NCI-H460 (cell line): ENCODE measurements around the gene PTK6. TPM values are rescaled to one million over a fixed set of nuclear protein-coding genes. Genes with fewer than 3 reads are reported as not detected.
"Not testable (repeated sequence)": the region's sequence is repeated elsewhere in the genome, so short reads cannot be mapped to it uniquely, and the experiment has no call there.

Experiments
- DNase-seq: peaks from one replicate; pipeline ENCODE4 v3.0.0-alpha.2; 2016; ENCODE audit warnings: low read depth; ENCODE audit errors: extremely low read depth
- total RNA-seq: library from RNA; depleted of rRNA; stranded (reverse); fragments of >200 nt; shearing (Covaris generic); gene quantifications from 2 replicates; pipeline ENCODE4 v1.2.3, GENCODE V29; 2014; rRNA removed

Gene PTK6
- total RNA-seq, 1 experiment from 2014 or later = 2.2 TPM

DNA sequence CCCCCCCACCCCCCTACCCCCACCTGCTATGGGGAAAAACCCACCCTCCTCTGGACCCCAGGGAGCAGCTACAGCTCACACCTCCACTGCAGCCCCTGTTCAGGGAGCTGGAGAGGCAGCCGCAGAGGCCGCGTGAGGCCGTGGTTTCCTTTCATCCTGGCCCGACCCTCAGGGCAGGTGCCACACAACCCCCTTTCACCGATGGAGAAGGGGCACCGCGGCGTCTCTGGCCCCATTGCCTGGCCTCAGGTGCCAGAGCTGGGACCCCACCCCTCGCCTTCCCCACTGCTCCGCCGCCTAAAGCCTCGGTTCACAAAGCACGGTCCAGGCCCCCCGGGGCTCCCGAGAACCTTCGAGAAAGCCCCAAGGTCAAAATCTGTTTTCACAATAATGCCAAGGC lies 52.9 kb downstream of the PTK6 start:
- no peak for DNase-seq

DNA sequence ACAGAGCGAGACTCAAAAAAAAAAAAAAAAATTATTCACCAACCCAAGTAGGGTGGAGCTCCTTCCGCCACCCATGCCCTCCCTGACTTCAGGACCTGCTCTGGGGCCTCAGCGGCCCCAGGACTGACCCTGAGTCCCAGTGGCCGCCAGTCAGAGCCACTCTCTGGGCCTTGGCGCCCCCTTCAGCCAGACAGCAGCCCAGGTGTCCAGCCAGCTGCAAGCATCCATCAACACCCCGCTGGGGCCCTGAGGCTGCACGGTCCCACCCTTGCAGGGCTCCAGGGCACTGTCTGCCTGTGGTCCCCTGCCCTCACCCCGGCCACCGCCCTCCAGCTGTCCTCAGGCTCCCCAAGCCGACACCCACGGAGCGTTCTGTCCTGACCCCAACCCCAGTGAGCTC lies 53.3 kb downstream of the PTK6 start:
- no peak for DNase-seq

DNA sequence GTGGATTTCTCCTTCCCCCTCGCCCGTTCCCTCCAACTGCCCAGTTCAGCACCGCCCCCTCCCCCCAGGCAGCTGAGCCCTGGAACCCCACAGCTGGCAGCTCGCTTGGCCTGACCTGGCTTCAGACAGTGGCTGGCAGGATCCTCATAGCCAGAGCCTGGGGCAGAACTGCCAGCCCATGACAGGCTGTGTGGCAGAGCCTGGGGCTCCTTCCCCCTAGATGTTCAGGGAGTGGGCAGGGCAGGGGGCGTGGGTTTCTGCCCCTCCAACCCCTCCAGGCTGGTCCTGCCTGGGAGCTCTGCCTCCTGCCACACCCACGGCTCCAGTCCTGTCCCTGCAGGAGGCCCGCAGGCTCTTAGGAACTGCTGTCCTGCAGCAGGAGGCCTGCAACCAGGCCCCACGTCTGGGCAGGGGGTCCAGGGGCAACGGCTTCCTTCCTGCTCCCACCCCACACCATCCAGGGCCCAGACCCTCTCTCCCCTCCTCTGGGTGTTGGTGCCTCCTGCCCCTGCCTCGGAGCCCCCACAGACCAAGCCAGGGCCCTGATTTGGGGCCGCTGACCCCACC lies 55.1 kb downstream of the PTK6 start:
- no peak for DNase-seq

DNA sequence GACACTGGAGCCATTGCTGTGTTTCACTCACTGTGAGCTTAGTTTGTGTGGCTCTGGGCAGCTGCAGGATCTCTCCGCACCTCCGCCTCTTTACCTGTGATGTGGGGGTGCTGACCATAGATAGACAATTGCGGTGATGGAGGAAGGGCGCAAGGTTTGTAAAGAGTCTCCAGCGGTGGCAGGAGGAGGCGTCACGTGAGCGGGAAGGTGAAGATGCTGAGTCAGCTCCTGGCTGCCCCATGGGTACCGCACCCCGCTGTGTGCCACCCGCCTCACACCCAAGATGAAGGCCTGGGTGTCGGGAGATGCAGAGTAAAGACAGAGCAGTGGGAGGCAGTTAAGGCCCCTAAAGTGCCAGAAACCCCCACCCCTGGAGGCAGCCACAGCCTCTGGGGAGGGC lies 55.7 kb downstream of the PTK6 start:
- DNase-seq = no peak

DNA sequence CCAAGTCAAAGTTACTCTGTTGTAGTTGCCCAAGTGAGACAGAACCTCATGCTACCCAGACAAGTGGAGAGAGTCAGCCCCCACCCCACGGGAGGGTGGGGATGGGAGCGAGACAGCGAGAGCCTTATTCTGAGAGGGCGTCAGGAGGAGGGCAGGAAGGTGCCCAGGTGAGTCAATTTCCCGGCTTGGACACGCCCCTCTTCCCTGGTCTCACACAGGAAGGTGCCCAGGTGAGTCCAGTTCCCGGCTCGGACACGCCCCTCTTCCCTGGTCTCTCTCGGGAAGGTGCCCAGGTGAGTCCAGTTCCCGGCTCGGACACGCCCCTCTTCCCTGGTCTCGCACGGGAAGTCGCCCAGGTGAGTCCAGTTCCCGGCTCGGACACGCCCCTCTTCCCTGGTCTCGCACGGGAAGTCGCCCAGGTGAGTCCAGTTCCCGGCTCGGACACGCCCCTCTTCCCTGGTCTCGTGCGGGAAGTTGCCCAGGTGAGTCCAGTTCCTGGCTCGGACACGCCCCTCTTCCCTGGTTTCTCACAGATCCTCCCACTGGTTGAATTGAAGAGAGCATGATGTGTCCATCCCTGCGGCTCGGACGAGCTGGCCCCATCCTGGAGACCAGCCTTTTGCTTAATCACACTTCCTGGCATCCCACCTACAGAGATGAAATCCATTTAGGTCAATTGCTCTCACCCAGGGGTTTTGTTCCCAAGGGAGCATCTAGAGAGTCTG lies 57.3 kb downstream of the PTK6 start:
- DNase-seq = not testable (repeated sequence)

DNA sequence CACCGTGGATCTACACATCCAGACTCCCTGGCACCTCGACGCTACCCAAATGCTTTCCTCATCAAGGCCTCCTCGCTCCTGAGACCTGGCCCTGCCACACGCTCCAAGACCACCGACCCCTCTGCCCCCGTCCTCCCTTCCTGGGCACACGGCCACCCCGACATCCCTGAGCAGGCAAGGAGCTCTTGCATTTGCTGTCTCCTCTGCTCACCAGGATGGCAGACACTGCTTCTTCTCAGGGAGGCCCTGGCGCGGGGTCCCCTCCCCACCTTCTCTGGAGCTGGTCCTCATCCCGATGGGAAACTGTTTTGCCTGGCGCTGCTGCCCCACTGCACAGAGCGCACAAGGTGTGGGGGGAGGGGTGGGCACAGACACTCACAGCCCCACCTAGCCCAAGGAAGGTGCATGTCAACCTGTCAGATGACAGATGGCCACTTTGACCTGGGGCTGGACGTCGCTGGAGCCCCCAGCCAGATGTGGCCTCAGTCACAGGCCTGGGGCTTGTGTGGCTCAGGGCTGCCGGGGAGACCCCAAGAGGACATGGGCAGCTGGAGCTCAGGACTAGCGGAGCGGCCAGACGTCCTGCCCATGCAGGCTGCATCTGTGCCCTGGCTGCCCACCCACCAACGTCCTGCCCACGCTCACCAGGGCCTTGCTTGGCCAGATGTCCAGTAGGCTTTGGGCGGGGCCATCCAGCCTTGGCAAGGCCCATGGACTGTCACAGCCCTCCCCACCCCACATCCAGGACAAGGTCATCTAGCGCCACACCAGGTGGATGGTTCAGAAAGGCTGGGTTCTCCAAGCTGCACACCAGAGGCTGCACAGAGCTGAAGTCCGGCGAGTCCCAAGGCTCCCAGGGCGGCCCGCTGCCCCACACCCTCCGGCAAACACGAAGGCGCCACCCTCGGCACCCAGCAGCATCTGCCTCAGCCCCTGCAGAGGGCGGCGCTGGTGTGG lies 58.6 kb downstream of the PTK6 start:
- DNase-seq = no peak

Other genes starting within 250 kb of the PTK6 start
- gene COL20A1, start 244.2 kb downstream of the PTK6 start, total RNA-seq = 0.06 and 0.10 TPM in 2 replicates
- 0.84 TPM in 1 of 2 replicates, not detected in the other for gene CHRNA4, start 176.0 kb downstream of the PTK6 start, total RNA-seq
- 0.17 TPM in 1 of 2 replicates, not detected in the other for gene KCNQ2, start 64.7 kb downstream of the PTK6 start, total RNA-seq
- 224 and 275 TPM in 2 replicates for gene EEF1A2, start 38.3 kb downstream of the PTK6 start, total RNA-seq
- gene PPDPF, start 16.6 kb downstream of the PTK6 start, total RNA-seq = 44.7 and 63.2 TPM in 2 replicates
- not detected in 2 replicates for gene SRMS, start 10.4 kb upstream of the PTK6 start, total RNA-seq
- gene FNDC11, start 16.8 kb upstream of the PTK6 start, total RNA-seq = 0.05 TPM in 1 of 2 replicates, not detected in the other
- 10.1 and 12.1 TPM in 2 replicates for gene HELZ2, start 36.9 kb upstream of the PTK6 start, total RNA-seq
- gene GMEB2, start 89.7 kb upstream of the PTK6 start, total RNA-seq = 13.1 and 14.0 TPM in 2 replicates
- 1.8 and 2.5 TPM in 2 replicates for gene STMN3, start 116.0 kb upstream of the PTK6 start, total RNA-seq
- gene RTEL1, start 120.9 kb upstream of the PTK6 start, total RNA-seq = 4.1 and 6.3 TPM in 2 replicates
- gene TNFRSF6B, start 159.3 kb upstream of the PTK6 start, total RNA-seq = 0.10 TPM in 1 of 2 replicates, not detected in the other
- 12.1 and 15.9 TPM in 2 replicates for gene ARFRP1, start 170.6 kb upstream of the PTK6 start, total RNA-seq
- 10.6 and 12.8 TPM in 2 replicates for gene ZGPAT, start 170.7 kb upstream of the PTK6 start, total RNA-seq
- 6.6 and 7.6 TPM in 2 replicates for gene LIME1, start 199.3 kb upstream of the PTK6 start, total RNA-seq
- 15.5 and 19.4 TPM in 2 replicates for gene SLC2A4RG, start 202.4 kb upstream of the PTK6 start, total RNA-seq